K562 (cell line): Measurements from ENCODE around the gene ANKRD31. TPM values are rescaled to one million over a fixed set of nuclear protein-coding genes. Genes with fewer than 3 reads are reported as not detected.

Experiments
- POLR2G ChIP-seq: fragments of 200-400 bp; formaldehyde crosslinking; IDR thresholded peaks from 2 replicates; pipeline ENCODE4 v1.6.1; 2017; ENCODE audit warnings: low read depth, mild to moderate bottlenecking, antibody characterized with exemption, low read length, moderate library complexity
- POLR3A ChIP-seq: IDR thresholded peaks from 2 replicates; pipeline ENCODE4 v1.6.1; 2011; ENCODE audit warnings: borderline replicate concordance, mild to moderate bottlenecking, moderate library complexity; ENCODE audit not compliant: insufficient read length, insufficient read depth; ENCODE audit errors: extremely low read depth
- PPARD ChIP-seq: fragments of 250-450 bp; sonication (Bioruptor Pico); IDR thresholded peaks from 2 replicates; pipeline ENCODE4 v1.8.0; 2022; ENCODE audit warnings: inconsistent platforms, mild to moderate bottlenecking, moderate library complexity
- PRPF4 ChIP-seq: fragments of 200-400 bp; formaldehyde crosslinking; IDR thresholded peaks from one replicate; pipeline ENCODE4 v1.6.1; 2017; ENCODE audit warnings: low read length, low read depth, mild to moderate bottlenecking; ENCODE audit not compliant: insufficient read depth, poor library complexity, severe bottlenecking
- SLC30A9 ChIP-seq: fragments of 250-450 bp; sonication (Bioruptor Pico); IDR thresholded peaks from 2 replicates; pipeline ENCODE4 v1.8.0; 2022; ENCODE audit warnings: mild to moderate bottlenecking, moderate library complexity
- SREBF2 ChIP-seq: sonication (generic); formaldehyde crosslinking; IDR thresholded peaks from 2 replicates; pipeline ENCODE4 v1.4.0; 2020; ENCODE audit warnings: mild to moderate bottlenecking, missing genetic modification reagents
- THRAP3 ChIP-seq: fragments of 450-650 bp; IDR thresholded peaks from 2 replicates; pipeline ENCODE4 v1.6.1; 2016; ENCODE audit warnings: mild to moderate bottlenecking, inconsistent platforms, borderline replicate concordance
- THRB ChIP-seq: fragments of 450-650 bp; formaldehyde crosslinking; conservative IDR thresholded peaks from 2 replicates; pipeline ENCODE4 v1.4.0; 2022; ENCODE audit warnings: mild to moderate bottlenecking, missing genetic modification characterization
- ZBTB1 ChIP-seq: sonication (generic); formaldehyde crosslinking; IDR thresholded peaks from 2 replicates; pipeline ENCODE4 v1.8.1; 2023; ENCODE audit warnings: missing genetic modification reagents, low read depth, mild to moderate bottlenecking, borderline replicate concordance
- ZNF347 ChIP-seq: fragments of 450-650 bp; formaldehyde crosslinking; IDR thresholded peaks from 2 replicates; pipeline ENCODE4 v1.4.0; 2020; ENCODE audit warnings: low read depth, mild to moderate bottlenecking, moderate library complexity
- polyA plus RNA-seq, 8 experiments: library from polyadenylated mRNA; depleted of rRNA in 4 of 8; stranded (reverse) in 5 of 8; unstranded in 3 of 8; fragments of >200 nt; fragmentation: Nextera tagmentation in 2 of 8; fragmentation: Illumina TruSeq in 1 of 8; extraction: Ambion mirVana in 2 of 8; extraction: Trizol in 1 of 8; gene quantifications; 2 replicates each; pipeline versions ENCODE4 v1.2.1 to v1.2.3, GENCODE V29; 2011 to 2014; ENCODE audit warnings: inconsistent platforms in 1 of 8, missing spikeins in 1 of 8
- total RNA-seq, 7 experiments: library from RNA; depleted of rRNA in 6 of 7; stranded (reverse); fragments of >200 nt in 6 of 7; fragmentation: Illumina TruSeq in 2 of 7; extraction: Trizol in 2 of 7; gene quantifications; 2 replicates each; pipeline versions ENCODE4 v1.2.1 to v1.2.3, GENCODE V29; 2011 to 2021; ENCODE audit warnings: low replicate concordance in 1 of 7
- TF ChIP-seq, protein P1 (sequence below): fragments of 450-650 bp; formaldehyde crosslinking; IDR thresholded peaks from 2 replicates; pipeline ENCODE4 v1.4.0; 2020; ENCODE audit warnings: mild to moderate bottlenecking, moderate library complexity
- TF ChIP-seq, protein P2 (sequence below): sonication (generic); formaldehyde crosslinking; IDR thresholded peaks from 2 replicates; pipeline ENCODE4 v1.4.0; 2020; ENCODE audit warnings: mild to moderate bottlenecking, missing genetic modification reagents

ANKRD31 gene
- total and polyA plus RNA-seq, 9 of the 15 experiments (the other 6 are each of a cell fraction or from before 2014, with no cell fraction given) = under 0.01 to 0.11 (median 0.05) TPM; not detected in 1

- TF ChIP-seq, protein P1, sequence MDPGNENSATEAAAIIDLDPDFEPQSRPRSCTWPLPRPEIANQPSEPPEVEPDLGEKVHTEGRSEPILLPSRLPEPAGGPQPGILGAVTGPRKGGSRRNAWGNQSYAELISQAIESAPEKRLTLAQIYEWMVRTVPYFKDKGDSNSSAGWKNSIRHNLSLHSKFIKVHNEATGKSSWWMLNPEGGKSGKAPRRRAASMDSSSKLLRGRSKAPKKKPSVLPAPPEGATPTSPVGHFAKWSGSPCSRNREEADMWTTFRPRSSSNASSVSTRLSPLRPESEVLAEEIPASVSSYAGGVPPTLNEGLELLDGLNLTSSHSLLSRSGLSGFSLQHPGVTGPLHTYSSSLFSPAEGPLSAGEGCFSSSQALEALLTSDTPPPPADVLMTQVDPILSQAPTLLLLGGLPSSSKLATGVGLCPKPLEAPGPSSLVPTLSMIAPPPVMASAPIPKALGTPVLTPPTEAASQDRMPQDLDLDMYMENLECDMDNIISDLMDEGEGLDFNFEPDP (CRISPR knock-in tag) = no peak
- TF ChIP-seq, protein P2, sequence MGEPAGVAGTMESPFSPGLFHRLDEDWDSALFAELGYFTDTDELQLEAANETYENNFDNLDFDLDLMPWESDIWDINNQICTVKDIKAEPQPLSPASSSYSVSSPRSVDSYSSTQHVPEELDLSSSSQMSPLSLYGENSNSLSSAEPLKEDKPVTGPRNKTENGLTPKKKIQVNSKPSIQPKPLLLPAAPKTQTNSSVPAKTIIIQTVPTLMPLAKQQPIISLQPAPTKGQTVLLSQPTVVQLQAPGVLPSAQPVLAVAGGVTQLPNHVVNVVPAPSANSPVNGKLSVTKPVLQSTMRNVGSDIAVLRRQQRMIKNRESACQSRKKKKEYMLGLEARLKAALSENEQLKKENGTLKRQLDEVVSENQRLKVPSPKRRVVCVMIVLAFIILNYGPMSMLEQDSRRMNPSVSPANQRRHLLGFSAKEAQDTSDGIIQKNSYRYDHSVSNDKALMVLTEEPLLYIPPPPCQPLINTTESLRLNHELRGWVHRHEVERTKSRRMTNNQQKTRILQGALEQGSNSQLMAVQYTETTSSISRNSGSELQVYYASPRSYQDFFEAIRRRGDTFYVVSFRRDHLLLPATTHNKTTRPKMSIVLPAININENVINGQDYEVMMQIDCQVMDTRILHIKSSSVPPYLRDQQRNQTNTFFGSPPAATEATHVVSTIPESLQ (CRISPR knock-in tag) = no peak
- TF ChIP-seq POLR3A (no peak), SLC30A9 (CRISPR knock-in tag) (no peak), ZBTB1 (CRISPR knock-in tag) (no peak), THRAP3 (no peak), THRB (no peak), PPARD (no peak), PRPF4 (no peak), ZNF347 (CRISPR knock-in tag) (no peak), POLR2G (no peak), SREBF2 (CRISPR knock-in tag) (no peak)
Observed at GRCh38 chr5:75169516-75169915, 67.2 kb downstream of the ANKRD31 start (continued).
